Tibial nerve (tissue), 4 donors: ENCODE results near the gene GAPDH. TPM values are rescaled to one million over a fixed set of nuclear protein-coding genes. Genes with fewer than 3 reads are reported as not detected.

ENCODE experiments used
- DNase-seq, 2 donors: peaks; one replicate each; pipeline ENCODE4 v3.0.0-alpha.2; 2019; ENCODE audit warnings: low spot score in 2 of 2
- H3K27ac ChIP-seq, 4 donors: fragments of 200-600 bp; sonication (generic) in 3 of 4; one replicate each; pipeline ENCODE4 v1.5.1; 2017 to 2019; ENCODE audit warnings: mild to moderate bottlenecking in 1 of 4
- H3K27me3 ChIP-seq, 2 donors: fragments of 200-600 bp; sonication (generic) in 1 of 2; one replicate each; pipeline versions ENCODE4 v1.5.1 to v1.6.0; 2017 to 2019
- H3K36me3 ChIP-seq, 3 donors: fragments of 200-600 bp; sonication (generic); one replicate each; pipeline ENCODE4 v1.5.1; 2018 to 2019
- H3K4me1 ChIP-seq, 4 donors: fragments of 200-600 bp; sonication (generic) in 3 of 4; one replicate each; pipeline ENCODE4 v1.5.1; 2017 to 2019
- H3K4me3 ChIP-seq, 4 donors: fragments of 200-600 bp; sonication (generic) in 3 of 4; one replicate each; pipeline ENCODE4 v1.5.1; 2017 to 2019; ENCODE audit warnings: mild to moderate bottlenecking in 1 of 4, moderate library complexity in 1 of 4
- H3K9me3 ChIP-seq, 4 donors: fragments of 200-600 bp; sonication (generic) in 3 of 4; one replicate each; pipeline ENCODE4 v1.5.1; 2017 to 2019
- EP300 ChIP-seq, 2 donors: sonication (generic); formaldehyde crosslinking; IDR thresholded peaks; one replicate each; pipeline ENCODE4 v1.6.1; 2017; ENCODE audit warnings: antibody characterized with exemption in 2 of 2, mild to moderate bottlenecking in 1 of 2
- POLR2A ChIP-seq, 2 donors: fragments of 450-650 bp; IDR thresholded peaks; one replicate each; pipeline ENCODE4 v1.6.1; 2017; ENCODE audit warnings: antibody characterized with exemption in 2 of 2, mild to moderate bottlenecking in 2 of 2, moderate library complexity in 2 of 2
- WGBS, 2 donors: methylation state at CpG; one replicate each; pipeline ENCODE4 v1.1.5; 2018; 5-methylcytosine and 5-hydroxymethylcytosine counted together
- total RNA-seq, 4 donors: library from RNA; depleted of rRNA; stranded (reverse); fragments of >200 nt; gene quantifications; one replicate each; pipeline ENCODE4 v1.1.0, GENCODE V29; 2016
- TF ChIP-seq, protein P1 (sequence below), 5 experiments: fragments of 200-600 bp in 3 of 5; fragments of 450-650 bp in 2 of 5; sonication (generic) in 3 of 5; IDR thresholded peaks; one replicate each; pipeline ENCODE4 v1.5.1; 2016 to 2019; ENCODE audit warnings: antibody characterized with exemption in 5 of 5, mild to moderate bottlenecking in 3 of 5, moderate library complexity in 2 of 5

GAPDH gene
- total RNA-seq, 4 donors from 2014 or later = 1,360 to 2,316 (median 1,728) TPM

DNA sequence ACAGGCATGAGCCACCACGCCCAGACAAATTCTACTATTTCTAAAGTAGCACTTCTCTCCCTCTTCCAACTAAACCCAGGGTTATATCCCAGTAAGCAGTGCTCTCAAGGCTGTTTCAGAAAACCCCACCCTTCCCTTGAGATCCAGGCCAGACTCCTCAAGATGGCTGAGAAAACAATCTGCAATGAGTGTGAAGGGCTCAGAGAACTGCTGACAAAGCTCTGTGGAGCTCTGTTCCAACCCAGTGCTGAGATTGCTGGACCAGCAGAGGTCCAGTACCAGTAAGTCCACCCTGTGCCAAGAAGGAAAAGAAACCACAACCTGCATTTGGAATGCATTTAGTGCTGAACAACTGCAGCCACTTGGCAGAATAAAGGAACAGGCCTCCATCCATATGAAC lies 25.2 kb downstream of the GAPDH start:
- WGBS, 2 donors = 87 to 91% methylated on average over 1 of the region's 1 CpG

DNA sequence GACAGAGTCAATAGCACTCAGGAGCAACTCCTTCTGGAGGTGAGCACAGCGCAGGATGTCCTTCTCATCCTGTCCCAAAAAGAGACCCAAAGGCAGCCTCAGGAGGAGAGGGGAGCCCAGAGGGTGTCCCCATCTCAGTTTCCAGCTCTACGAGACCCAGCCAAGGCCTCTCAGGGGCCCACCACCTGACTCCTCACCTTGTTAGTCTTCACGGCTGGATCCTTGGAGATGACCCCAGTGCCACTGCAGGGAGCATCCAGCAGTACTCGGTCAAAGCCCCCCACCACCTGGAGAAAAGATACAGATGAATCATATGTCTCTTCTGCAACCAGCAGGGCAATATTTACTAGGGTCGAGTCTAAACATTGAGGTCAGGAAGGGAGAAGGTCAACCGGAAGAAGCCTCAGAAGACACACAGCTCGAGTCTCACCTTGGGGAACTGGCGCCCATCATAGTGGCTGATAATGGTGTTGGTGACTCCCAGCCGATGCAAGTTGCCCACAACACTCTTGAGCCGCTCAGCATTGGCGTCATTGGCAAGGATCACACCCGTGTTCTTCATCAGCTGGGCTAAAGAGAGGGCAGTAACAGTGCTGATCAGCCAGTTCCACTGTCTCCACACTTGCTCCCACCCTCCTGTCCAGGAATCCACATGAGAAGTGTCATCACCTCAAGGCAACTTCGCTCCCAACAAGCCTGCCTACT lies 26.3 kb downstream of the GAPDH start:
- no peak for DNase-seq
- Histone ChIP-seq H3K27ac (no peak overlapping the region), H3K36me3 (peaks cover 0 to 71% (median 27%) of the 10 kb centered on the region in 3 donors), H3K27me3 (no peaks in the 10 kb centered on the region), H3K9me3 (no peaks in the 10 kb centered on the region), H3K4me1 (peaks cover 0 to 20% (median 0%) of the 10 kb centered on the region in 4 donors), H3K4me3 (no peak overlapping the region)
- TF ChIP-seq POLR2A (IDR thresholded peaks at IDR 0.05) (no peak), EP300 (IDR thresholded peaks at IDR 0.05) (no peak)
- TF ChIP-seq, protein P1, sequence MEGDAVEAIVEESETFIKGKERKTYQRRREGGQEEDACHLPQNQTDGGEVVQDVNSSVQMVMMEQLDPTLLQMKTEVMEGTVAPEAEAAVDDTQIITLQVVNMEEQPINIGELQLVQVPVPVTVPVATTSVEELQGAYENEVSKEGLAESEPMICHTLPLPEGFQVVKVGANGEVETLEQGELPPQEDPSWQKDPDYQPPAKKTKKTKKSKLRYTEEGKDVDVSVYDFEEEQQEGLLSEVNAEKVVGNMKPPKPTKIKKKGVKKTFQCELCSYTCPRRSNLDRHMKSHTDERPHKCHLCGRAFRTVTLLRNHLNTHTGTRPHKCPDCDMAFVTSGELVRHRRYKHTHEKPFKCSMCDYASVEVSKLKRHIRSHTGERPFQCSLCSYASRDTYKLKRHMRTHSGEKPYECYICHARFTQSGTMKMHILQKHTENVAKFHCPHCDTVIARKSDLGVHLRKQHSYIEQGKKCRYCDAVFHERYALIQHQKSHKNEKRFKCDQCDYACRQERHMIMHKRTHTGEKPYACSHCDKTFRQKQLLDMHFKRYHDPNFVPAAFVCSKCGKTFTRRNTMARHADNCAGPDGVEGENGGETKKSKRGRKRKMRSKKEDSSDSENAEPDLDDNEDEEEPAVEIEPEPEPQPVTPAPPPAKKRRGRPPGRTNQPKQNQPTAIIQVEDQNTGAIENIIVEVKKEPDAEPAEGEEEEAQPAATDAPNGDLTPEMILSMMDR (IDR thresholded peaks at IDR 0.05) = no peak
- WGBS, 2 donors = 82 to 93% methylated on average over 10 to 13 of the region's 13 CpGs

More for the DNA sequence above, 25.2 kb downstream of the GAPDH start:
- Histone ChIP-seq H3K27ac (no peak overlapping the region), H3K36me3 (peaks cover 0 to 65% (median 27%) of the 10 kb centered on the region in 3 donors), H3K27me3 (no peaks in the 10 kb centered on the region), H3K4me3 (no peak overlapping the region), H3K9me3 (no peaks in the 10 kb centered on the region), H3K4me1 (peaks cover 0 to 27% (median 3%) of the 10 kb centered on the region in 4 donors)
- no peak for DNase-seq
- no peak for TF ChIP-seq EP300 (IDR thresholded peaks at IDR 0.05)
- no peak for TF ChIP-seq POLR2A (IDR thresholded peaks at IDR 0.05)
- TF ChIP-seq, protein P1 (IDR thresholded peaks at IDR 0.05) = no peak

DNA sequence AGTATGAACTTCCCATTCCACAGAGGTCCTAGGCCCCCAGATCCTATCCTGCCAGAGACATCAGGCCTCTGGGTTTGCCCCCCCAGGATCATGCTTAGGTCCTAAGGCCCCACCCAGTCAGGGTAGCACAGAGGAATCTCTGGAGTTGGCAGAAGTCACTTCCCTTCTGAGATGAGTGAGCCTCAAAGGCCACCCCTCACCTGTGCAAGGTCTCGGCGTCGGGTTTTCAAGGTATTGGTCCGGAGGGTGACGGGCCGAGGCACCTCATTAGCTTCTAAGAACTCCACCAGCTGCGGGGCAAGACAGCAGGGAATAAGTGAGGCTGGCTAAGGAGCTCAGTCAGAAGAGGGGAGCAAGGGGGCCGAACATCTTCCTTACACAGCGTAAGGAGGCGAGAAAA lies 28.6 kb downstream of the GAPDH start:
- WGBS, 2 donors = 96 to 100% methylated on average over 7 to 10 of the region's 10 CpGs

DNA sequence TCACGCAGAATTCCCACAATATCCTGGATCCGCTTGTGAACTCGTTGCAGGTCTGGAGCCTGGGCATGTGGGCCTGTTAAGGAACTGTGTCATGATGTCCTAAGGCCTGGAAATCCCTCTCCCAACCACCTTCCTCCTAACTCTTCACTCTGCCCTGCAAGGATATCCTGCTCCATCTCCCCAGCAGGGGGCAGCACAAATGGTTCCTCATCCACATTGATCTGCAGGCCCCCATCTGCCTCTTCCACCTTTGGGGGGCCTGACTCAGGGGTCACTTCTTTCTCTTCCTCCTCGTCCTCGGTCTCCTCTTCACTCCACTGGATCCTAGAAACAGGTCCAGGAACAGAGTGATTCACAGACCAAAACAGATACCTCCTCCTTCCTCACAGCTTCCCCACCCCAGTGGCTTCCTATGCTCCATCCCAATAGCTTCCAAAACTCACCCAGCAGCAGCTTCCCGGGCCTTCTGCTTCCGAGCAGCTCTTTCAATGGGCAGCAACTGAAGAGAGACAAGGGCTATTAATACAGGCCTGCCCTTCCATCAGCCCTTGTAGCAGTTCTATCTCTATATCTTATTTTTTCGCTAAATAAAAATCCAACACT lies 29.2 kb downstream of the GAPDH start:
- H3K4me1 ChIP-seq = peaks cover 0 to 10% (median 8%) of the 10 kb centered on the region in 4 donors
- TF ChIP-seq POLR2A (IDR thresholded peaks at IDR 0.05) = no peak
- TF ChIP-seq, protein P1 (IDR thresholded peaks at IDR 0.05) = peak; percentile 44 to 69 (median 61)
- DNase-seq = peak in 1 of 2 donors; percentile 61
- H3K36me3 ChIP-seq = peaks cover 0 to 71% (median 27%) of the 10 kb centered on the region in 3 donors
- no peak overlapping the region for H3K4me3 ChIP-seq
- WGBS, 2 donors = 75% methylated on average over 8 of the region's 8 CpGs
- no peaks in the 10 kb centered on the region for H3K27me3 ChIP-seq
- no peak overlapping the region for H3K27ac ChIP-seq
- H3K9me3 ChIP-seq = no peaks in the 10 kb centered on the region

More for the DNA sequence above, 28.6 kb downstream of the GAPDH start:
- Histone ChIP-seq H3K4me1 (peaks cover 0 to 13% (median 8%) of the 10 kb centered on the region in 4 donors), H3K36me3 (peaks cover 0 to 71% (median 27%) of the 10 kb centered on the region in 3 donors), H3K9me3 (no peaks in the 10 kb centered on the region), H3K27ac (no peak overlapping the region), H3K4me3 (no peak overlapping the region), H3K27me3 (no peaks in the 10 kb centered on the region)
- no peak for DNase-seq
- no peak for TF ChIP-seq EP300 (IDR thresholded peaks at IDR 0.05)
- TF ChIP-seq POLR2A (IDR thresholded peaks at IDR 0.05) = no peak
- TF ChIP-seq, protein P1 (IDR thresholded peaks at IDR 0.05) = no peak

DNA sequence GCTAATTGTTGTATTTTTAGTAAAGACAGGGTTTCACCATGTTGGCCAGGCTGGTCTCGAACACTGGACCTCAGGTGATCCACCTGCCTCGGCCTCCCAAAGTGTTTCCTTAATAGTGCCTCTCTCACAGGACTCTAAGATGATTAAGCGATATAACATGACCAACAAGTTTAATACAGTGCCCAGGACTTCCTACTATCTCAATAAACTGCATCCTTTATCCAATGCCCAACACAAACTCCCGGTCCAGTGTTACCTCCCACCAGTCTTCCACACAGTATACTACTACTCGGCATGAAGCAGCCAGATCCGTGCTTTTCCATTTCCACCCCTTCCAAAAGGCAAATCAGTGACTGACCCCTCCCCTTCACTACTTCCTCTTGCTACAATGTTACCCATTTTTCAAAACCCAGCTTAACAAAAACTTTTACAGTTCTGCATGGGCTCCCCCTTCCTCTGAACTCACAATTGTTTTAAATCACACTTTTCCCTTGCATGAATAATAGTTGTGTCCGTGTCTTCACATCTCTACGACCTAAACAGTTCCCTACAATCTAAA lies 32.9 kb downstream of the GAPDH start:
- H3K27ac ChIP-seq = no peak overlapping the region
- no peak for TF ChIP-seq EP300 (IDR thresholded peaks at IDR 0.05)
- TF ChIP-seq POLR2A (IDR thresholded peaks at IDR 0.05) = no peak
- TF ChIP-seq, protein P1 (IDR thresholded peaks at IDR 0.05) = no peak
- no peak for DNase-seq
- no peaks in the 10 kb centered on the region for H3K9me3 ChIP-seq
- H3K27me3 ChIP-seq = no peaks in the 10 kb centered on the region
- H3K4me3 ChIP-seq = peak overlapping the region; percentile 45 to 84 (median 68)
- WGBS, 2 donors = 40 to 41% methylated on average over 8 of the region's 8 CpGs
- H3K36me3 ChIP-seq = peaks cover 0 to 67% (median under 1%) of the 10 kb centered on the region in 3 donors
- H3K4me1 ChIP-seq = peaks cover 0 to 19% (median 8%) of the 10 kb centered on the region in 4 donors
